ENCODE measurements around the gene UPK2.
A peak's percentile ranks its signal among the peaks of the same experiment; 100 is the strongest.

Gene UPK2

DNA sequence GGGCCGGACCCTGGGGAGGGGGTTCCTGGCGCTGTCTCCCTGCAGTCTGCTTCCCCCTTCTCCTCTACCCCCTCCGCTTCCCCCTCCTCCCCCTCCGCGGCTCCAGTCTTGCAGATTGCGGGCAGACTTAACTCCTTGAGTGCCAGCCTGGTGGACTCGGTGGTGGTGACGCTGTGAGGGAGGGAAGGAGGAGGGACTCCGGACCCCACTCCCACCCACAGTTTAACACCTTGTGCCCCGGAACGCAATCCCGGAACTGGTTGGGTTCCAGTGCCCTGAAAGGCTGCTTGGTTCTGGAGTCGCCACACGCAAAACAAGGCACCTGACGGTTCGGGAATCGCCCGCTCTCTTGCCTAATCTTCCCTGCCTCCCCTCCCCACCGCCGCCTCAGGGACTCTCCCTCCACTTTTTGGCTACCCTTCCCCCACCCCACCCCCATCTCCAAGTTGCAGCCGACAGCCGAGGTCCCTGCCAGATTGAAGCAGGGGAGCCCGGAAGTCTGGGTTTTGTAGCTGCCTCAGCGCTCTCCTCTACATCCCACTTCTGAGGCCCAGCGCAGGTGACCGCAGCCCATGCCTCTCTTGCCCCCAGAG lies 26.5 kb upstream of the UPK2 start:
- H3K4me3 ChIP-seq: peak overlapping the region; percentile 83
- no peaks in the 10 kb centered on the region for H3K36me3 ChIP-seq (ENCODE audit: insufficient read depth, low read length)
- H3K9me3 ChIP-seq (ENCODE audit: low read depth, low read length): no peaks in the 10 kb centered on the region
- peak; percentile 34; the same call in 1 of the 2 replicates for TF ChIP-seq POLR2AphosphoS5 (IDR thresholded peaks at IDR 0.05; ENCODE audit: borderline replicate concordance, low read depth, low read length)
- no peak for TF ChIP-seq EZH2 (IDR thresholded peaks at IDR 0.05)
- H3K27ac ChIP-seq: 0 out of 2 replicates have a peak overlapping the region, but pooled peaks have one; percentile 54
- DNase-seq (ENCODE audit: low read depth, low spot score): no peak
- H3K9ac ChIP-seq (ENCODE audit: insufficient read length): peak overlapping the region; percentile 20

DNA sequence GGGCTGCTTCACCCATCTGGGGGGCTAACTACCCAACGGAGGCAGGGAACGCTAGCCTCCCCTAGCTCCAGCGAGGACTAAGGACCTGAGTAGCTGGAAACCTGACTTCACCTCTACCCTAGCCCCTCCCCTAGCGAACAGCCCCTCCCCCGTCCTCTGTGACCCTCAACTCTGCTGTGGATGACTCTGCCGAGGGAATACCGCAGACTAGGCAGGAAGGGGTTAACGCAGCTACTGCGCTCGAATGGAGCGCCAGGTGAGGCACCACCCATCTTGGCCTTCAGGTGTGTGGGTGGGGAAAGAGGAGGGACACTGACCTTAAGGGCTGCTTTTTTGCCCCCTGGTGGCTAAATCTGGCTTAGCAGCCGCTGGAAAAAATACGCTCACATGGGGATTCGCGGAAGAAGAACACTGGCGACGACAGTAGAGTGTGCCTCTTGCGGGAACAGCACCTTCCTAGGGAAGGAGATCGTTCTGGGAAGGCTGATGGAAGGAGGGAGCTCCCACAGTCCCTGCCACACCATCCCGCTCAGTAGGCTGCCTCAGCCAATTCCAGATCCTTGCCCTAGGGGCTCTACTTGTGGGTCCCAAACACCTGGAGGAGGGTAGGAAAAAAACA lies 25.9 kb upstream of the UPK2 start:
- 0 out of 2 replicates have a peak overlapping the region, but pooled peaks have one; percentile 54 for H3K27ac ChIP-seq
- H3K36me3 ChIP-seq (ENCODE audit: insufficient read depth, low read length): no peaks in the 10 kb centered on the region
- H3K4me3 ChIP-seq: peak overlapping the region; percentile 83
- H3K9me3 ChIP-seq (ENCODE audit: low read depth, low read length): no peaks in the 10 kb centered on the region
- TF ChIP-seq EZH2 (IDR thresholded peaks at IDR 0.05) (no peak), POLR2AphosphoS5 (IDR thresholded peaks at IDR 0.05; ENCODE audit: borderline replicate concordance, low read depth, low read length) (no peak), FOXP2 (optimal IDR thresholded peaks at IDR 0.05; ENCODE audit: control extremely low read depth, extremely low read length, insufficient read depth) (no peak)
- peak overlapping the region; percentile 20 for H3K9ac ChIP-seq (ENCODE audit: insufficient read length)
- DNase-seq (ENCODE audit: low read depth, low spot score): no peak

DNA sequence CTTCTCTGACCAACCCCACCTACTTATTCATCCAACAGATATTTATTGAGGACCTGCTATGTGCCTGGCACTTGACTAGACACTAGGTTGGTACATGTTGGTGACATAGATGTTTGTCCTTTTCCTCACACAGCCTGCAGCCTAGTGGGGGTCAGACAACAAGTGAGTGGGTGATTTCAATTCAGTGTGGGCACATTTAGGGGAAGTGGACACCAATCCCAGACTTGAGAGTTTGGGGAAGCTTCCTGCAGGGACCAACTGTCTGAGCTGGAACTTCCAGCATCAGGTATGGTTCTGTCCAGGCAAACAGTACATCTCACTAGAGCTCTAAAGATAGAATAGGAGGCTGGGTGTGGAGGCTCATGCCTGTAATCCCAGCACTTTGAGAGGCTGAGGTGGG lies 24.5 kb upstream of the UPK2 start:
- no peaks in the 10 kb centered on the region for H3K9me3 ChIP-seq (ENCODE audit: low read depth, low read length)
- H3K9ac ChIP-seq (ENCODE audit: insufficient read length): no peak overlapping the region
- H3K27ac ChIP-seq: no peak overlapping the region
- no peak for TF ChIP-seq EZH2 (IDR thresholded peaks at IDR 0.05)
- TF ChIP-seq FOXP2 (optimal IDR thresholded peaks at IDR 0.05; ENCODE audit: control extremely low read depth, extremely low read length, insufficient read depth): no peak
- TF ChIP-seq POLR2AphosphoS5 (IDR thresholded peaks at IDR 0.05; ENCODE audit: borderline replicate concordance, low read depth, low read length): no peak
- H3K4me3 ChIP-seq: no peak overlapping the region
- DNase-seq (ENCODE audit: low read depth, low spot score): no peak
- H3K36me3 ChIP-seq (ENCODE audit: insufficient read depth, low read length): no peaks in the 10 kb centered on the region

DNA sequence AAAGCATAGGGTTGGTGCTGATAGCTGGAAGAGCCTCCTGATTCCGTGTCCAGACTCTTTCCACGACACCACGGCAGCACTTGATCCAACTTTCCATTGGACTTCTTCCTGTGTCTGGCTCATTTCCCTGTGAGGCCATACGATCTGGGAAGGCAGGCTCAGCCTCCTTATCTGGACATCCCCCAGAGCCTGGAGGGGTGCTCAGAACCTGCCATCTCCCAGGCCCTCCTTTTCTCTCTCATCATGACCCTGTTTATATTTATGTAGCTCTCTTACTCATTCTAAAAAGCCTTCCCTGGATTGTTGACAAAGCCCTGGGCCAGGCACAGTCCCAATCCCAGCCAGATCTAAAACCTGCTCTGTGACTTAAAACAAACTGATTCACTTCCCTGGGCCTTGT lies 22.6 kb upstream of the UPK2 start:
- no peaks in the 10 kb centered on the region for H3K9me3 ChIP-seq (ENCODE audit: low read depth, low read length)
- TF ChIP-seq EZH2 (IDR thresholded peaks at IDR 0.05) (no peak), FOXP2 (optimal IDR thresholded peaks at IDR 0.05; ENCODE audit: control extremely low read depth, extremely low read length, insufficient read depth) (no peak), POLR2AphosphoS5 (IDR thresholded peaks at IDR 0.05; ENCODE audit: borderline replicate concordance, low read depth, low read length) (no peak)
- no peak for DNase-seq (ENCODE audit: low read depth, low spot score)
- H3K27ac ChIP-seq: no peak overlapping the region
- no peak overlapping the region for H3K9ac ChIP-seq (ENCODE audit: insufficient read length)
- H3K4me3 ChIP-seq: no peak overlapping the region
- no peaks in the 10 kb centered on the region for H3K36me3 ChIP-seq (ENCODE audit: insufficient read depth, low read length)

DNA sequence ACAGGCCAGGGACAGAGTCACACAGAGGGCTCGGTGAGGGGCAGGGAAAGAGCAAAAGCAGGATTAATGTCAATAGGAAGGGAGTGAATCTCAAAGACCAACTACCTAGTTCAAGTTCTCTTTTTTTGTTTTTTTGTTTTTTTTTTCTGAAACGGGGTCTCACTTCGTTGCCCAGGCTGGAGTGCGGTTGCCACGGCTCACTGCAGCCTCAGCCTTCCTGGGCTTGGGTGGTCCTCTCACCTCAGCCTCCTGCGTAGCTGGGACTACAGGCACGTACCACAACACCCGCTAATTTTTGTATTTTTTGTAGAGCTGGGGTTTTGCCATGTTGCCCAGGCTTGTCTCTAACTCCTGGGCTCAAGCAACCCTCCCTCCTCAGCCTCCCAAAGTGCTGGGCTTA lies 20.7 kb upstream of the UPK2 start:
- no peak overlapping the region for H3K4me3 ChIP-seq
- no peak for DNase-seq (ENCODE audit: low read depth, low spot score)
- no peak overlapping the region for H3K27ac ChIP-seq

DNA sequence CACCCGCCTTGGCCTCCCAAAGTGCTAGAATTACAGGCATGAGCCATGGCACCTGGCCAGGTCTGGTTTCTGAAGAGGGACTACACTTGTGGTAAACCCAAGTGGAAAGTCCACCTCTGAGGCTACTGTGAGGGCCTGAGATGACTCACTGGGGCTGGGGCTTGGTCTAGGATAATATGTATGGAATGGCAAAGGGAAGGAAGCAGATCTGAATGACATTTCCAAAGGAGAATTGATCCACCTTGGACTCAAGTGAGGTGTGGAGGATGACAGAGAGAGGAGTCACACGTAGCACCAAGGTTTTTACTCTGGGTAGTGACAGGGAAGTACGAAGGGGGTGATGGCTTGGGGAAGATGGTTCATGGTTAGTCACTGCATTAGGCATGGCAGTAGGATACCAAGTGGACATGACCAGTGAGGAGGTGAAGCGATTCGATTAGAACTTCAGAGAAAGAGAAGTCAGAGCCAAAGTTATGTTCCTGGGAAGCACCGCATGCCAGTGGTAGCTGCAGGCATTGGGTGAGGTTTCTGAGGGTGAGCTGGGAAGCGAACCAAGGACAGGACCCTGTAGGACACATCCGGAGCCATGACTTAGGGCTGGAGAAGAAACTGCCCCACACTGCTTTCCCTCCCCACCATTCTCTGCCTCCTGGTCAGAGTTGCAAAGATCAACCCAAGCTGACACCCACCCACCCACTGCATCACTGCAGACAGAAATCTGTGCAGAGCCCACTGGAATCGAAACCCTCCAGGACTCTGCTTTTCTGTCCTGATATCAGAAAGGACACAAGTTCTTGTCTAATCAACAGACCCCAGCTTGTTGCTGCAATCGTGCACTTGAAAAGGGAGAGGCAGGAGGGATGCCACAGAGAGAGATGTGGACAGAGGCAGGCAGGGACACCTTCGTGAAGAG lies 17.4 kb upstream of the UPK2 start:
- no peaks in the 10 kb centered on the region for H3K36me3 ChIP-seq (ENCODE audit: insufficient read depth, low read length)
- H3K4me3 ChIP-seq: no peak overlapping the region
- H3K9ac ChIP-seq (ENCODE audit: insufficient read length): no peak overlapping the region
- DNase-seq (ENCODE audit: low read depth, low spot score): no peak
- H3K27ac ChIP-seq: no peak overlapping the region
- H3K9me3 ChIP-seq (ENCODE audit: low read depth, low read length): no peaks in the 10 kb centered on the region
- no peak for TF ChIP-seq POLR2AphosphoS5 (IDR thresholded peaks at IDR 0.05; ENCODE audit: borderline replicate concordance, low read depth, low read length)

More for the DNA sequence above, 20.7 kb upstream of the UPK2 start:
- Histone ChIP-seq H3K36me3 (ENCODE audit: insufficient read depth, low read length) (no peaks in the 10 kb centered on the region), H3K9ac (ENCODE audit: insufficient read length) (no peak overlapping the region), H3K9me3 (ENCODE audit: low read depth, low read length) (no peaks in the 10 kb centered on the region)
- no peak for TF ChIP-seq FOXP2 (optimal IDR thresholded peaks at IDR 0.05; ENCODE audit: control extremely low read depth, extremely low read length, insufficient read depth)
- TF ChIP-seq EZH2 (IDR thresholded peaks at IDR 0.05): no peak

DNA sequence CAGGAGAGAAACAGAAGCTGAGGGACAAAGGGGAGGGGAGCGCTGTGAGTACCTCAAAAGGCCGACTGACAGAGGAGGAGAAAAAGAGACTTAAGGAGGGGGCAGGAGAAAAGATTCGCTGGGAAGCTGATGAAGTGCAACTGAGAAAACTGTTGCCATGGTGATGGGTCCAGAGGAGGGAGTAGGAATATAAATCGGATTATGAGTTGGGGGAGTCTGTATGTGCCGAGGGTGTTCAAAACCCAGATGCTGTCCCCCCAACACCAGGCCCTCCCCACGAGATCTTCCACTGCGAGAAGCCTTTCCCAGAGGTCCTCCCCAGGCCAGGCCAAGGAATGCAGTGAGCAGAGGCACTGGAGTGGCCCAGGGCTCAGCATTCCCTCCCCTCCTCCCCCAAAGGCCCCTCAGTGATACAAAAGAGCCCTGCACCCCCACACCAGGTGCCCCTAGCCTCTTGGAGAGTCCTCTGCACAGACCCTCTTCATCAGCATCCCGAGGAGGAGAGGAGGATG lies 16.6 kb upstream of the UPK2 start:
- TF ChIP-seq EZH2 (IDR thresholded peaks at IDR 0.05) (no peak), POLR2AphosphoS5 (IDR thresholded peaks at IDR 0.05; ENCODE audit: borderline replicate concordance, low read depth, low read length) (no peak), FOXP2 (optimal IDR thresholded peaks at IDR 0.05; ENCODE audit: control extremely low read depth, extremely low read length, insufficient read depth) (no peak)
- no peak overlapping the region for H3K4me3 ChIP-seq
- DNase-seq (ENCODE audit: low read depth, low spot score): no peak
- H3K27ac ChIP-seq: peak overlapping the region; percentile 82; the same call in 1 of the 2 replicates
- peak overlapping the region; percentile 39 for H3K9ac ChIP-seq (ENCODE audit: insufficient read length)
- H3K36me3 ChIP-seq (ENCODE audit: insufficient read depth, low read length): no peaks in the 10 kb centered on the region
- H3K9me3 ChIP-seq (ENCODE audit: low read depth, low read length): no peaks in the 10 kb centered on the region

DNA sequence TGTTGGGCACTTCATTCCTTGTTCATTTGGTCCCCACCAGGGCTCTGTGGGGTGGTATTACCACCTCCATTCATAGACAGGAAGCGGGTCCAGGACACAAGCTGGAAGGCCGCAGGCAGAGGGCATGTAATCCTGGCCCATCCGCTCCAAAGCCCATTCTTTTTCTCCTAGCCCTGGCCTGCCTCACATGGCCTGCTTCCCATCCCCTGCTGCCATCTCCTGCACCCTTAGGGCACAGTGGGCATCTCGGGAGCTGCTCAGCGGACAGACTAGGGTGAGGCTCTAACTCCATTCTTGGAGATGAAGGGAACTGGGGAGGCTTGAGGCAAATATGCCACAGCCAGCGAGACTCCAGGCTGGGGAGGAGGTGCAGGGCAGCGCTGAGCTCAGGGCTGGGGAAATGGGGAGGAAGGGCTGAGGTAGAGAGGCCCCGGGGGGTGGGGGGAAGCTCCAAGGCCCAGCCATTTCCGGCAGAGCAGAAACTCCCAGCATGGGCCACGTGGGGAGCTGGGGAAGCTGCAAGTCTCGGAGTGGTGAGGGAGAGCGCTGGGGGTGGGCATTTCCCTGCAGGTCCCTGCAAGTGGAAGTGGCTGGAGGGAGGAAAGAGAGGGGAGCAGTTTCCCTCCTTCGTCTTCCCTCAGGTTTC lies 16.0 kb upstream of the UPK2 start:
- H3K27ac ChIP-seq: peak overlapping the region; percentile 82
- no peak for TF ChIP-seq EZH2 (IDR thresholded peaks at IDR 0.05)
- no peak for TF ChIP-seq FOXP2 (optimal IDR thresholded peaks at IDR 0.05; ENCODE audit: control extremely low read depth, extremely low read length, insufficient read depth)
- TF ChIP-seq POLR2AphosphoS5 (IDR thresholded peaks at IDR 0.05; ENCODE audit: borderline replicate concordance, low read depth, low read length): no peak; the same call in 1 of the 2 replicates
- no peak for DNase-seq (ENCODE audit: low read depth, low spot score)
- no peaks in the 10 kb centered on the region for H3K9me3 ChIP-seq (ENCODE audit: low read depth, low read length)
- H3K9ac ChIP-seq (ENCODE audit: insufficient read length): peak overlapping the region; percentile 39
- H3K36me3 ChIP-seq (ENCODE audit: insufficient read depth, low read length): no peaks in the 10 kb centered on the region
- peak overlapping the region; percentile 57 for H3K4me3 ChIP-seq
